Measurements from ENCODE around the gene EEF1AKMT4.

Gene EEF1AKMT4

GRCh38 chr3:184236033-184236410 is 13.4 kb upstream of the EEF1AKMT4 start:
- DNase-seq (no peak), ATAC-seq (no peak)

- ATAC-seq (no peak), DNase-seq (no peak)
Observed at GRCh38 chr3:184236636-184237035, 12.8 kb upstream of the EEF1AKMT4 start.

GRCh38 chr3:184237211-184237610 is 12.3 kb upstream of the EEF1AKMT4 start:
- ATAC-seq, result no peak
- DNase-seq, result no peak

- no peak for DNase-seq
- no peak for ATAC-seq
Observed at GRCh38 chr3:184237807-184238206, 11.7 kb upstream of the EEF1AKMT4 start.

GRCh38 chr3:184238246-184238818 is 11.1 kb upstream of the EEF1AKMT4 start:
- no peak for DNase-seq
- ATAC-seq, result no peak

GRCh38 chr3:184239221-184239620 is 10.3 kb upstream of the EEF1AKMT4 start:
- no peak for ATAC-seq
- no peak for DNase-seq

- ATAC-seq (no peak), DNase-seq (no peak)
Observed at GRCh38 chr3:184239708-184240107, 9.8 kb upstream of the EEF1AKMT4 start.

- DNase-seq (no peak), ATAC-seq (peak; percentile 16)
Observed at GRCh38 chr3:184240384-184241140, 8.9 kb upstream of the EEF1AKMT4 start.

GRCh38 chr3:184241141-184241446 is 8.4 kb upstream of the EEF1AKMT4 start:
- no peak for DNase-seq
- no peak for ATAC-seq

GRCh38 chr3:184241447-184242296 is 7.8 kb upstream of the EEF1AKMT4 start:
- no peak for ATAC-seq
- DNase-seq, result no peak

- no peak for ATAC-seq
Observed at GRCh38 chr3:184242297-184242685, 7.2 kb upstream of the EEF1AKMT4 start.

GRCh38 chr3:184248454-184249411 is 739 bp upstream of the EEF1AKMT4 start, which contains the start of gene ALG3:
Gene ALG3, minus strand, starts transcription at chr3:184248962. Its CDS starts 22 bp downstream, at chr3:184248940.
- peak; percentile 58 for ATAC-seq
- DNase-seq, result peak; percentile 90

More at GRCh38 chr3:184242297-184242685, 7.2 kb upstream of the EEF1AKMT4 start:
- DNase-seq, result no peak

- ATAC-seq (peak; percentile 68), DNase-seq (peak; percentile 95)
Observed at GRCh38 chr3:184250167-184250828, 826 bp downstream of the EEF1AKMT4 start.

- peak; percentile 29 for DNase-seq
- peak; percentile 77 for ATAC-seq
Observed at GRCh38 chr3:184255291-184256039, 6.0 kb downstream of the EEF1AKMT4 start.

- DNase-seq, result no peak
- ATAC-seq, result no peak
Observed at GRCh38 chr3:184257083-184257915, 7.8 kb downstream of the EEF1AKMT4 start.

GRCh38 chr3:184258926-184259325 is 9.5 kb downstream of the EEF1AKMT4 start:
- no peak for ATAC-seq
- no peak for DNase-seq

- ATAC-seq, result no peak
- no peak for DNase-seq
Observed at GRCh38 chr3:184259396-184259877, 10.0 kb downstream of the EEF1AKMT4 start.

GRCh38 chr3:184259878-184260723 is 10.6 kb downstream of the EEF1AKMT4 start:
- ATAC-seq, result peak; percentile 21

More at GRCh38 chr3:184259878-184260723, 10.6 kb downstream of the EEF1AKMT4 start:
- peak; percentile 56 for DNase-seq

Data from stimulated activated naive CD8-positive, alpha-beta T cell treated with anti-CD3 and anti-CD28 coated beads, Interleukin-15, Interleukin-2, amounts not matched to agents 100 U/mL and 50 U/mL, for 24 hours (primary cell).